ENCODE data around the gene P2RX1. TPM values are rescaled to one million over a fixed set of nuclear protein-coding genes. Genes with fewer than 3 reads are reported as not detected.

The P2RX1 gene
- total RNA-seq, 1 donor from 2014 or later, result 0.16 TPM

DNA sequence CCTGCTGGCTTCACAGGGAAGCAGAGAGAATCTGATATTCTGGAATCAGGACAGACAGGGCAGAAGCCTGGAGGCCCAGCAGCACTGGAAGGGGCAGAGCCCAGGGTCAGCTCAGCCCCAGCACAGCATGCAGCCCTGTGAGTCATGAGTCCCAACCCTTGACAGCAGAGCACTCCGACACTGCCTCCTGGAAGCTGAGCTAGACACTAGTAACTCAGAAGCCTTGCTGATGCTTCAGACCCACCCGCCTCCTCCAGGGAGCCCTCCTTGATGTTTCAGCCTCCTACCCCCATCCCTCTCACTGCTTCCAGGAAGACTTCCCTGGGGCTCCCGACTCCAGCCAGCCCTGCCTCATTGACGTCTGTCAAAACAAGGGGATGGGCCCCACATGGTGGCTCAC, 30.3 kb downstream of the P2RX1 start:
- Mint-ChIP-seq H3K9me3 (no peaks in the 10 kb centered on the region), H3K27ac (no peak overlapping the region), H3K27me3 (ENCODE audit: low read depth) (peaks cover 10% of the 10 kb centered on the region), H3K4me3 (no peak overlapping the region), H3K36me3 (no peaks in the 10 kb centered on the region), H3K4me1 (peaks cover 20% of the 10 kb centered on the region)
- DNase-seq (ENCODE audit: low spot score in 2 of 2, unreplicated experiment in 2 of 2), result no peak
- TF ChIP-seq, protein P1, sequence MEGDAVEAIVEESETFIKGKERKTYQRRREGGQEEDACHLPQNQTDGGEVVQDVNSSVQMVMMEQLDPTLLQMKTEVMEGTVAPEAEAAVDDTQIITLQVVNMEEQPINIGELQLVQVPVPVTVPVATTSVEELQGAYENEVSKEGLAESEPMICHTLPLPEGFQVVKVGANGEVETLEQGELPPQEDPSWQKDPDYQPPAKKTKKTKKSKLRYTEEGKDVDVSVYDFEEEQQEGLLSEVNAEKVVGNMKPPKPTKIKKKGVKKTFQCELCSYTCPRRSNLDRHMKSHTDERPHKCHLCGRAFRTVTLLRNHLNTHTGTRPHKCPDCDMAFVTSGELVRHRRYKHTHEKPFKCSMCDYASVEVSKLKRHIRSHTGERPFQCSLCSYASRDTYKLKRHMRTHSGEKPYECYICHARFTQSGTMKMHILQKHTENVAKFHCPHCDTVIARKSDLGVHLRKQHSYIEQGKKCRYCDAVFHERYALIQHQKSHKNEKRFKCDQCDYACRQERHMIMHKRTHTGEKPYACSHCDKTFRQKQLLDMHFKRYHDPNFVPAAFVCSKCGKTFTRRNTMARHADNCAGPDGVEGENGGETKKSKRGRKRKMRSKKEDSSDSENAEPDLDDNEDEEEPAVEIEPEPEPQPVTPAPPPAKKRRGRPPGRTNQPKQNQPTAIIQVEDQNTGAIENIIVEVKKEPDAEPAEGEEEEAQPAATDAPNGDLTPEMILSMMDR (IDR thresholded peaks at IDR 0.05; ENCODE audit: unreplicated experiment), result no peak

DNA sequence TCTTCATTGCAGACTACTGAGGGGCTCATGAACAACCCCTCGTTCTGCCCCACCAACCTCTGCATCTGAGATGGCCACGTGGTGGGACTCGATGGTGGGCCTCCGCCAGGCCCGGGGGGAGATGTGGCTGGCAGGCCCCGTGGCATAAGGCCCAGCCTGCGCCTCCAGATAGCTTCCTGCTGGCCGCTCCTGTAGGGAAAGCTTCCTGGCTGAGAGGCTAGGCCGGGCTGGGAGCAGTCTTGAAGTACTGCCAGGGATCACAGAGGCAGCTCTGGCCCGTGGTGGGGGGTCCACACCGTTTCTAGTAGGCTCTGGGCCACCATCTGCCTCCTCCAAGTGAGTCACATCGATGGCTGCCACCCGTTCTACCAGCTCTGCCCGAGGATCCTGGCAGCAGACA, 31.0 kb downstream of the P2RX1 start:
- Mint-ChIP-seq H3K27ac (no peak overlapping the region), H3K4me3 (no peak overlapping the region), H3K27me3 (ENCODE audit: low read depth) (peaks cover 3% of the 10 kb centered on the region), H3K4me1 (peaks cover 16% of the 10 kb centered on the region), H3K36me3 (no peaks in the 10 kb centered on the region), H3K9me3 (no peaks in the 10 kb centered on the region)
- no peak for DNase-seq (ENCODE audit: low spot score in 2 of 2, unreplicated experiment in 2 of 2)
- TF ChIP-seq, protein P1 (IDR thresholded peaks at IDR 0.05; ENCODE audit: unreplicated experiment), result no peak

DNA sequence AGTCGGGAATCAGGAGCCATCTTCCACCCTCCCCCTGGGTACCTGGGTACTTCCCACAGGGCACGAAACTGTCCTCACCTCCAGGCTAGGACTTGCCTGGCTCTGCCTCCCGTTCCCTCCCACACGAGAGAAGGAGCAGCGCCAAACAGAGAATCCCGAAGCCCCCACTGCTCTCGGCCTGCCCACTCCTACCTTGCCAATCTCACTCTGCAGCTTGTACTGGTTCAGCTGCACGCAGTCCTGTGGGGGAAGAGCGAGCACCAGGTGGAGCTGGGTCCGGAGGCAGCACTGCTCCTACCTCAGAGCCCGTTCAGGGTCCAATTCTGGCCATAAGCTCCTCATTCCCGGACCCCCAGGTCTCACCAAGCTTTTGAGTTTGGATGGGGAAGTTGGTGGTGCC, 32.1 kb downstream of the P2RX1 start:
- no peak for DNase-seq (ENCODE audit: low spot score in 2 of 2, unreplicated experiment in 2 of 2)
- no peaks in the 10 kb centered on the region for H3K9me3 Mint-ChIP-seq
- no peaks in the 10 kb centered on the region for H3K36me3 Mint-ChIP-seq
- no peak overlapping the region for H3K27ac Mint-ChIP-seq
- TF ChIP-seq, protein P1 (IDR thresholded peaks at IDR 0.05; ENCODE audit: unreplicated experiment), result no peak
- H3K27me3 Mint-ChIP-seq (ENCODE audit: low read depth), result no peaks in the 10 kb centered on the region
- H3K4me3 Mint-ChIP-seq, result no peak overlapping the region
- H3K4me1 Mint-ChIP-seq, result peaks cover 22% of the 10 kb centered on the region

DNA sequence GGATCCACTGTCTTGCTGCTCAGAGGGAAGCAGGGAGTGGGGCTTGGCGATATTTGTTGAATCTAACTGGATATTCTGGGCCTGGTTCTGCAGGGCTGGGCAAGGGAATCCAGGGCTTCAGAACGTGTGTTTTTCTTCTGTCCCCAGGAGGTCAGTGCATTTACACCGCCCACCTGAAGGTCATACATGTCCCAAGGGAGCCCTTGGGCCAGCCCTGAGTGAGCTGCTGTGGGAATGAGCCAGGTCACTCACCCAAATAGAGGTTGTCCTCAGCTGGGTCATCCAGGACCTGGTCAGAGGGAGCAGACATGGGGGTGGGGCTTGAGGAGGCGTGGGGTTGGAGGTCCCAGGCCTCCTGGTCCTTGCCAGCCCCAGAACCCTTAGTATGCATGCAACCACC, 34.0 kb downstream of the P2RX1 start:
- Mint-ChIP-seq H3K4me3 (no peak overlapping the region), H3K4me1 (peaks cover 15% of the 10 kb centered on the region), H3K9me3 (no peaks in the 10 kb centered on the region), H3K36me3 (no peaks in the 10 kb centered on the region), H3K27ac (no peak overlapping the region), H3K27me3 (ENCODE audit: low read depth) (no peaks in the 10 kb centered on the region)
- TF ChIP-seq, protein P1 (IDR thresholded peaks at IDR 0.05; ENCODE audit: unreplicated experiment), result no peak
- no peak for DNase-seq (ENCODE audit: low spot score in 2 of 2, unreplicated experiment in 2 of 2)

DNA sequence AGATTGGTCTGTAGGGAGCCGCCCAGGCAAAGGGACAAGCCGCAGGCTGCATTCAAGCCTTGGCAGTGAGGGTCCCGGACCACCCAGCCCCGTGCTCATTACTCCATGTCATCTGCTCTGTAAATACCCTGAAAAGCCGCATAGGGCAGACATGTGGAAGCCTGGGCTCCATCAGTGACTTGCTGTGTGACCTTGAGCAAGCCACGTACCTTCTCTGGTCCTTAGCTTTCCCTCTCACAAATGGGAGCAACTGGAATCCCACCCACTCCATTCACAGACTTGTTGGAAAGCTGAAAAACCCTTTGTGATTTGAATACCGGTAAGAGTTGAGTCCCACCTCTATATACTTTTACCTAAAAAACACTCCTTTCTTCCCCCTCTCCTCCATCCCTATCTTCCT, 35.3 kb downstream of the P2RX1 start:
- Mint-ChIP-seq H3K9me3 (no peaks in the 10 kb centered on the region), H3K27me3 (ENCODE audit: low read depth) (no peaks in the 10 kb centered on the region), H3K27ac (no peak overlapping the region), H3K4me3 (no peak overlapping the region), H3K4me1 (peaks cover 10% of the 10 kb centered on the region), H3K36me3 (peaks cover 2% of the 10 kb centered on the region)
- TF ChIP-seq, protein P1 (IDR thresholded peaks at IDR 0.05; ENCODE audit: unreplicated experiment), result no peak
- no peak for DNase-seq (ENCODE audit: low spot score in 2 of 2, unreplicated experiment in 2 of 2)

All from mesothelial cell of epicardium (in vitro differentiated cells).